ENCODE results near the gene VPS52.
A peak's percentile ranks its signal among the peaks of the same experiment; 100 is the strongest.

Gene VPS52

GRCh38 chr6:33304216-33304615, 32.5 kb upstream of the VPS52 start:
- TF ChIP-seq CTCF (IDR thresholded peaks at IDR 0.05; ENCODE audit: low read depth, low read length): no peak
- no peak for DNase-seq (ENCODE audit: low read depth, low spot score)
- in situ Hi-C loops (cut with HindIII; ENCODE audit: low sequenced_read_pairs): no loop called here
- no peak overlapping the region for H3K4me3 ChIP-seq (ENCODE audit: low read depth, low read length)

GRCh38 chr6:33301877-33302276, 30.2 kb upstream of the VPS52 start:
- TF ChIP-seq CTCF (IDR thresholded peaks at IDR 0.05; ENCODE audit: low read depth, low read length): no peak
- no peak for DNase-seq (ENCODE audit: low read depth, low spot score)
- in situ Hi-C loops (cut with HindIII; ENCODE audit: low sequenced_read_pairs): no loop called here
- H3K4me3 ChIP-seq (ENCODE audit: low read depth, low read length): no peak overlapping the region

GRCh38 chr6:33299237-33299944, 27.7 kb upstream of the VPS52 start:
- in situ Hi-C loops (cut with HindIII; ENCODE audit: low sequenced_read_pairs): no loop called here
- peak; percentile 82 for TF ChIP-seq CTCF (IDR thresholded peaks at IDR 0.05; ENCODE audit: low read depth, low read length)
- DNase-seq (ENCODE audit: low read depth, low spot score): peak; percentile 94
- H3K4me3 ChIP-seq (ENCODE audit: low read depth, low read length): peak overlapping the region; percentile 85

- TF ChIP-seq CTCF (IDR thresholded peaks at IDR 0.05; ENCODE audit: low read depth, low read length): no peak
- peak within 1 kb of the TSS; percentile 85 for H3K4me3 ChIP-seq (ENCODE audit: low read depth, low read length)
- in situ Hi-C loops (cut with HindIII; ENCODE audit: low sequenced_read_pairs): no loop called here
- no peak for DNase-seq (ENCODE audit: low read depth, low spot score)
Measured at GRCh38 chr6:33298773-33299236, 27.1 kb upstream of the VPS52 start, which contains the start of gene RGL2. Gene RGL2, minus strand, starts transcription at chr6:33298942. Its CDS starts 332 bp downstream, at chr6:33298610.

GRCh38 chr6:33297956-33298772, 26.5 kb upstream of the VPS52 start:
- TF ChIP-seq CTCF (IDR thresholded peaks at IDR 0.05; ENCODE audit: low read depth, low read length): peak; percentile 15
- peak; percentile 73 for DNase-seq (ENCODE audit: low read depth, low spot score)
- peak overlapping the region; percentile 85 for H3K4me3 ChIP-seq (ENCODE audit: low read depth, low read length)
- in situ Hi-C loops (cut with HindIII; ENCODE audit: low sequenced_read_pairs): no loop called here

GRCh38 chr6:33297406-33297955, 25.8 kb upstream of the VPS52 start:
- no peak for TF ChIP-seq CTCF (IDR thresholded peaks at IDR 0.05; ENCODE audit: low read depth, low read length)
- in situ Hi-C loops (cut with HindIII; ENCODE audit: low sequenced_read_pairs): no loop called here
- DNase-seq (ENCODE audit: low read depth, low spot score): no peak
- H3K4me3 ChIP-seq (ENCODE audit: low read depth, low read length): peak overlapping the region; percentile 85

All from astrocyte of the spinal cord (primary cell).